Keratinocyte (primary cell): ENCODE data around the gene CLDND2.

Source experiments
- CTCF ChIP-seq, 3 experiments: IDR thresholded peaks in 1 of 3; conservative IDR thresholded peaks in 1 of 3; optimal IDR thresholded peaks in 1 of 3; 2 replicates in 2 of 3; 3 replicates in 1 of 3; pipeline versions ENCODE3 to v1.5.1; 2011; ENCODE audit warnings: low read length in 3 of 3, mild to moderate bottlenecking in 3 of 3, moderate library complexity in 2 of 3, control low read depth in 1 of 3, inconsistent platforms in 1 of 3; ENCODE audit not compliant: insufficient read depth in 2 of 3; ENCODE audit errors: extremely low read depth in 1 of 3
- EZH2 ChIP-seq: IDR thresholded peaks from one replicate; pipeline ENCODE4 v1.6.1; 2012; ENCODE audit warnings: inconsistent platforms, mild to moderate bottlenecking, low read length, moderate library complexity

GRCh38 chr19:51367255-51367564 is 1.6 kb downstream of the CLDND2 start:
- TF ChIP-seq CTCF (optimal IDR thresholded peaks at IDR 0.05 in 1 of 3, IDR thresholded peaks at IDR 0.05 in 1 of 3, conservative IDR thresholded peaks at IDR 0.05 in 1 of 3; ENCODE audit: extremely low read depth in 1 of 3, insufficient read depth in 2 of 3, low read length in 3 of 3) (no peak), EZH2 (no peak)
